Stomach smooth muscle (tissue), 2 donors: ENCODE data around the gene PRKG1.

Experiments
- H3K27ac ChIP-seq: one replicate; pipeline ENCODE4 v1.7.0; 2013; ENCODE audit warnings: mild to moderate bottlenecking, low read length, inconsistent platforms
- H3K27me3 ChIP-seq, 2 donors: one replicate each; pipeline ENCODE4 v1.7.0; 2013; ENCODE audit warnings: low read length in 2 of 2; ENCODE audit not compliant: insufficient read depth in 2 of 2, control insufficient read depth in 1 of 2
- H3K36me3 ChIP-seq, 2 donors: one replicate each; pipeline ENCODE4 v1.7.0; 2013; ENCODE audit warnings: low read length in 2 of 2; ENCODE audit not compliant: control insufficient read depth in 2 of 2, insufficient read depth in 2 of 2
- H3K4me1 ChIP-seq: one replicate; pipeline ENCODE4 v1.7.0; 2013; ENCODE audit warnings: low read length; ENCODE audit not compliant: control insufficient read depth, insufficient read depth
- H3K4me3 ChIP-seq, 2 donors: one replicate each; pipeline ENCODE4 v1.7.0; 2013; ENCODE audit warnings: low read length in 2 of 2
- H3K9ac ChIP-seq, 2 donors: one replicate each; pipeline ENCODE4 v1.7.0; 2013; ENCODE audit warnings: low read length in 2 of 2, mild to moderate bottlenecking in 1 of 2
- H3K9me3 ChIP-seq, 2 donors: one replicate each; pipeline ENCODE4 v1.7.0; 2013; ENCODE audit warnings: low read length in 2 of 2; ENCODE audit not compliant: control insufficient read depth in 2 of 2
- donor health status: healthy.
- donor health status: Pancreatic carcinoma.

PRKG1 gene

GRCh38 chr10:51911723-51912122 is 837.4 kb downstream of the PRKG1 start:
- H3K4me3 ChIP-seq: no peak overlapping the region
- H3K4me1 ChIP-seq: no peaks in the 10 kb centered on the region
- H3K9me3 ChIP-seq: no peaks in the 10 kb centered on the region
- no peak overlapping the region for H3K27ac ChIP-seq
- H3K9ac ChIP-seq: no peak overlapping the region
- no peaks in the 10 kb centered on the region for H3K27me3 ChIP-seq
- no peaks in the 10 kb centered on the region for H3K36me3 ChIP-seq

DNA sequence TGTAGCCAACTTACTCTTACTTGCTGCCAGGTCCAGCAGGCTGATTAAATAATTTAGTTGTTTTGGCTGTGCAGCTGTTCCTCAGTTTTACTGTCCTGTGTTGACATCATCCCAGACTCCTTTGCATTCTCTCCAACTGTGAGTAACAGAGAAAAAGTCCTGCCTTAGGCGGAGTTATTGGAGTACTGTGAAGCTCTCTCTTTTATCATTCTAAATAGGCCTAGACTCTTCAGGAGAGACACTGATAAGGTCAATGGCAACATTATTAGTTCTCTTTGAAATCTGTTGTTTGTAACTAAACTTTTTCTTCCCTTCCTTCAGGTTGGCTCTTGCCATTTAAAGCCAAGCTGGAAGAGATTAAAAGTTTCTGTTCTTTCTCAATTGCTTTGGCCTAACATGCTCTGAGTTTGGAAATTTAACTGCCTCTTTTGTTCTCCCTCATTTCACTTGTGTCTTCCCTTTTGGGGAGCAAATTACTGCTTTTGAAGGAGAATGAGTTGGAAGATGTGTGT is 840.8 kb downstream of the PRKG1 start:
- Histone ChIP-seq H3K9ac (no peak overlapping the region), H3K4me1 (no peaks in the 10 kb centered on the region), H3K9me3 (no peaks in the 10 kb centered on the region), H3K27me3 (no peaks in the 10 kb centered on the region), H3K27ac (no peak overlapping the region), H3K36me3 (no peaks in the 10 kb centered on the region), H3K4me3 (no peak overlapping the region)

- no peak overlapping the region for H3K9ac ChIP-seq
- no peaks in the 10 kb centered on the region for H3K9me3 ChIP-seq
- no peaks in the 10 kb centered on the region for H3K36me3 ChIP-seq
- H3K4me3 ChIP-seq: no peak overlapping the region
- no peak overlapping the region for H3K27ac ChIP-seq
- H3K27me3 ChIP-seq: no peaks in the 10 kb centered on the region
- H3K4me1 ChIP-seq: no peaks in the 10 kb centered on the region
Observed at GRCh38 chr10:51918440-51918839, 844.2 kb downstream of the PRKG1 start.

DNA sequence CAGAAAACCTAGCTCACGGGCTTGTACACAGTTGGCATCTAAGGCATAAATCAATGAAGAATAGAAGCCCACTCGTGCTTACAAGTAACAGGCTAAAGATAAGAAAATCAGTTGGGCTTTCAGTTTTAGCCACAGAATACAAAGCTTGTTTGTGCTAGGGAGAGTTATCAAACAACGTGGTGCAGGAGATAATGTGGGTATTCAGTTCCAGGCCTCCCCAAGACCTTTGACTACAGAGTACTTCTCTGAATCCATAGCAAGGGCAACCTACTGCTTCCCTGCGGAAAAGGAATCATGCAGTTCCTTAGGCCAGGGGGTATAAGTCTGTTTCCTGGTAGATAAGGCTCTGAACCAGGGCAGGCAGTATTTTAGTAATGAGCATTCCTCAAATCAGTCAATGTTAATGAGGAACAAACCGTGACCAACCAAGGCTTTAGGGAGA is 844.6 kb downstream of the PRKG1 start:
- H3K9ac ChIP-seq: no peak overlapping the region
- H3K27me3 ChIP-seq: no peaks in the 10 kb centered on the region
- no peak overlapping the region for H3K4me3 ChIP-seq
- H3K4me1 ChIP-seq: no peaks in the 10 kb centered on the region
- H3K27ac ChIP-seq: no peak overlapping the region
- no peaks in the 10 kb centered on the region for H3K36me3 ChIP-seq
- no peaks in the 10 kb centered on the region for H3K9me3 ChIP-seq

DNA sequence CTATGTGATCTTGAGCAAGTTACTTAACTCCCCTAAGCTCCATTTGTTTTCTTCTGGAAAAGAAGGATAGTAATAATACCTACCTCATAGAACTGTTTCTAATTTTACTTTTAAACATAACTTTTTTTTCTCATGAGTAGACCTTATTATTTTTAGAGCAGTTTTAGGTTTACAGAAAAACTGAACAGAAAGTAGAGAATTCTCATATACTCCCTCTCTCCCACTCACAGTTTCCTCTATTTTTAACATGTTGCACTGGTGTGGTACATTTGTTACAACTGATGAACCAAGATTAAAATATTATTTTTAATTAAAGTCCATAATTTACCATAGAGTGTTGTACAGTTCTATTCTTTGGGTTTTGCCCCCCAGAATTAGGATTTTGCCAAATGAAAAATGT is 846.4 kb downstream of the PRKG1 start:
- no peak overlapping the region for H3K27ac ChIP-seq

GRCh38 chr10:51924359-51924758 is 850.1 kb downstream of the PRKG1 start:
- H3K27ac ChIP-seq: no peak overlapping the region
- H3K27me3 ChIP-seq: no peaks in the 10 kb centered on the region
- H3K4me1 ChIP-seq: no peaks in the 10 kb centered on the region
- no peak overlapping the region for H3K4me3 ChIP-seq
- H3K36me3 ChIP-seq: no peaks in the 10 kb centered on the region
- H3K9ac ChIP-seq: no peak overlapping the region
- no peaks in the 10 kb centered on the region for H3K9me3 ChIP-seq

More for the DNA sequence above, 846.4 kb downstream of the PRKG1 start:
- no peaks in the 10 kb centered on the region for H3K4me1 ChIP-seq
- no peaks in the 10 kb centered on the region for H3K27me3 ChIP-seq
- no peak overlapping the region for H3K4me3 ChIP-seq
- H3K9ac ChIP-seq: no peak overlapping the region
- H3K9me3 ChIP-seq: no peaks in the 10 kb centered on the region
- H3K36me3 ChIP-seq: no peaks in the 10 kb centered on the region

DNA sequence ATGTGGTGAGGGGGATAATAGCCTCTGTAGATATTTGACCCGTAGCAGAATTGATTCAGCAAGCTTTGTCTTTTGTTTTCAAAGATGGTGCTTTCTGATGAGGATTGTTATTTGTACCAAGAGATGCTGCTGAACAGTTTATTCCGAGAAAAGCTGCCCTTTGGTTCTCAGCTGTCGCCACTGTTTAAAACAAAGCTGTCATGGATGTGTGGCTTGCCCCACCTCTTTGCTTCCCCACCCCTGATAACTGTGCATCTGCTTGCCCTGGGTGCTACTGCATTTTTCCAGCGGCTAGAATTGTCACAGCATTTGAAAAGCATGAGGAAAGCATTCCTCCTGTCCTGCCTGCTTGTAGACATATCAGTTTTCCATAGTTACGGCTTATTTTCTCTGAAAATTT is 852.0 kb downstream of the PRKG1 start:
- Histone ChIP-seq H3K27me3 (no peaks in the 10 kb centered on the region), H3K4me3 (no peak overlapping the region), H3K36me3 (no peaks in the 10 kb centered on the region), H3K4me1 (no peaks in the 10 kb centered on the region), H3K9me3 (no peaks in the 10 kb centered on the region), H3K9ac (no peak overlapping the region), H3K27ac (no peak overlapping the region)

DNA sequence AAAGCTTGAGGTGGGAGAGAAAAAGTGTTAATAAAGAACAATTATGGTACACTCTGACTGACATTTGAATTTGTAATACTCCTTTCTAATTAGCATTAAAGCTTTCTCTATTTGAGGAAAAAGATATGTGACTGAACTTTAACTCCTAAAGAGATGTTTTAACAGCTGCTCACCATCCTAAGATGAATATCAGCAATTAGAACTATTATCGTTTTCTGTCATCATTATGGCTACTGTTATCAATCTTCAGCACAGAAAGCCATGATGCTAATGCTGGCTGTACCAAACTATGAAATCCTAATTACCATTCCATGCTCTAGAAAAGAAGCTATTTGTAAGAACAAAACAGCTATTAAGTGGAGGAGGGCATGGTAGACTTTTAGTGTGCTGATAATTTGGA is 853.9 kb downstream of the PRKG1 start:
- no peaks in the 10 kb centered on the region for H3K9me3 ChIP-seq
- H3K27ac ChIP-seq: no peak overlapping the region
- no peaks in the 10 kb centered on the region for H3K27me3 ChIP-seq
- H3K9ac ChIP-seq: no peak overlapping the region
- H3K36me3 ChIP-seq: no peaks in the 10 kb centered on the region
- H3K4me3 ChIP-seq: no peak overlapping the region
- H3K4me1 ChIP-seq: no peaks in the 10 kb centered on the region

- no peaks in the 10 kb centered on the region for H3K4me1 ChIP-seq
- no peaks in the 10 kb centered on the region for H3K27me3 ChIP-seq
- no peak overlapping the region for H3K27ac ChIP-seq
- H3K4me3 ChIP-seq: no peak overlapping the region
- H3K36me3 ChIP-seq: no peaks in the 10 kb centered on the region
- H3K9me3 ChIP-seq: no peaks in the 10 kb centered on the region
- H3K9ac ChIP-seq: no peak overlapping the region
Observed at GRCh38 chr10:51932530-51932929, 858.2 kb downstream of the PRKG1 start.

GRCh38 chr10:51934373-51934772 is 860.1 kb downstream of the PRKG1 start:
- no peaks in the 10 kb centered on the region for H3K36me3 ChIP-seq
- H3K9me3 ChIP-seq: no peaks in the 10 kb centered on the region
- H3K4me3 ChIP-seq: no peak overlapping the region
- H3K4me1 ChIP-seq: no peaks in the 10 kb centered on the region
- no peak overlapping the region for H3K9ac ChIP-seq
- H3K27ac ChIP-seq: no peak overlapping the region
- H3K27me3 ChIP-seq: no peaks in the 10 kb centered on the region

- H3K36me3 ChIP-seq: no peaks in the 10 kb centered on the region
Observed at GRCh38 chr10:51935341-51935740, 861.1 kb downstream of the PRKG1 start.

More at GRCh38 chr10:51935341-51935740, 861.1 kb downstream of the PRKG1 start:
- Histone ChIP-seq H3K9me3 (no peaks in the 10 kb centered on the region), H3K4me3 (no peak overlapping the region), H3K27ac (no peak overlapping the region), H3K27me3 (no peaks in the 10 kb centered on the region), H3K9ac (no peak overlapping the region), H3K4me1 (no peaks in the 10 kb centered on the region)
